ENCODE data around the gene TYW1B. TPM values are rescaled to one million over a fixed set of nuclear protein-coding genes. Genes with fewer than 3 reads are reported as not detected.
"Not testable (repeated sequence)": the region's sequence is repeated elsewhere in the genome, so short reads cannot be mapped to it uniquely, and the experiment has no call there.

TYW1B gene
- total and polyA plus RNA-seq, 2 donors (not counting 3 experiments of a cell fraction or from before 2014, with no cell fraction given), result 0.69 to 2.7 TPM

- CTCF ChIA-PET; H3K27ac ChIP-seq (ENCODE audit: insufficient read depth, low read depth, low read length); H3K9ac ChIP-seq (replicated peaks; ENCODE audit: extremely low read depth, insufficient read depth, low read length); DNase-seq (ENCODE audit: low read depth, low spot score); H3K4me1 ChIP-seq (ENCODE audit: control insufficient read depth, extremely low read depth, insufficient read depth, low read length); H3K4me2 ChIP-seq (ENCODE audit: insufficient read depth, low read length); H4K20me1 ChIP-seq (replicated peaks; ENCODE audit: control insufficient read depth, extremely low read depth, insufficient read depth, low read length); H3K27me3 ChIP-seq (ENCODE audit: control insufficient read depth in 2 of 2, insufficient read depth in 2 of 2, low read length in 2 of 2); H2AFZ ChIP-seq (ENCODE audit: low read depth, low read length); intact Hi-C loops (cut with micrococcal nuclease); H3K9me1 ChIP-seq (replicated peaks; ENCODE audit: control insufficient read depth, extremely low read depth, insufficient read depth, low read length); POLR2A ChIA-PET; H3K4me3 ChIP-seq (replicated peaks in 1 of 3; ENCODE audit: insufficient read depth in 1 of 3, low read depth in 1 of 3, low read length in 3 of 3); H3K79me2 ChIP-seq (ENCODE audit: control insufficient read depth, insufficient read depth, low read length); H3K36me3 ChIP-seq (ENCODE audit: control insufficient read depth in 2 of 2, extremely low read depth in 1 of 2, insufficient read depth in 2 of 2, low read length in 2 of 2); dilution Hi-C loops (cut with MboI; ENCODE audit: extremely low pct_ligation_motif_present, low sequenced_read_pairs); FAIRE-seq; BruUV-seq (replicated peaks); H3K9me3 ChIP-seq (replicated peaks; ENCODE audit: control insufficient read depth, insufficient read depth, low read length): not testable (repeated sequence)
Observed at GRCh38 chr7:72772627-72773026, 55.4 kb downstream of the TYW1B start.

DNA sequence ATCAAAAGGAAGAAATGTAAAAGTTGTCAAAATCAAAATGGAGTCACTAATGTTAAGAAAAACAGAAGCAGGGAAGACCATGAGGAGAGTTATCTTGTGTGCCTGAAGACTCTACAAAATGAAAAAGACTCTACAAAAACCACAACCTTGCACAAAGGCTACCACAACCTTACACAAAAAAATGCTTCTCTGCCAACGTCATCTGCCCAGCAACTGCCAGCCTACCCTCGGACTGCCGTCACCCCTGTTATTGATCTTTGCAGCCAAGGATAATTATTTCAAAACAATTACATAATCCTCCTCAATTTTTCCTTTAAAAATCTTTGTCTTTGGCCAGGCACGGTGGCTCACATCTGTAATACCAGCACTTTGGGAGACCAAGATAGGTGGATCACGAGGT, 61.0 kb downstream of the TYW1B start:
- H3K9me3 ChIP-seq (replicated peaks; ENCODE audit: control insufficient read depth, insufficient read depth, low read length); dilution Hi-C loops (cut with MboI; ENCODE audit: extremely low pct_ligation_motif_present, low sequenced_read_pairs); FAIRE-seq; H3K4me3 ChIP-seq (replicated peaks in 1 of 3; ENCODE audit: insufficient read depth in 1 of 3, low read depth in 1 of 3, low read length in 3 of 3); CTCF ChIA-PET; H3K36me3 ChIP-seq (ENCODE audit: control insufficient read depth in 2 of 2, extremely low read depth in 1 of 2, insufficient read depth in 2 of 2, low read length in 2 of 2); H3K4me2 ChIP-seq (ENCODE audit: insufficient read depth, low read length); H3K9ac ChIP-seq (replicated peaks; ENCODE audit: extremely low read depth, insufficient read depth, low read length); H3K27ac ChIP-seq (ENCODE audit: insufficient read depth, low read depth, low read length); H3K27me3 ChIP-seq (ENCODE audit: control insufficient read depth in 2 of 2, insufficient read depth in 2 of 2, low read length in 2 of 2); H2AFZ ChIP-seq (ENCODE audit: low read depth, low read length); H3K79me2 ChIP-seq (ENCODE audit: control insufficient read depth, insufficient read depth, low read length); H4K20me1 ChIP-seq (replicated peaks; ENCODE audit: control insufficient read depth, extremely low read depth, insufficient read depth, low read length); H3K9me1 ChIP-seq (replicated peaks; ENCODE audit: control insufficient read depth, extremely low read depth, insufficient read depth, low read length); intact Hi-C loops (cut with micrococcal nuclease); BruUV-seq (replicated peaks); DNase-seq (ENCODE audit: low read depth, low spot score); H3K4me1 ChIP-seq (ENCODE audit: control insufficient read depth, extremely low read depth, insufficient read depth, low read length); POLR2A ChIA-PET: not testable (repeated sequence)

DNA sequence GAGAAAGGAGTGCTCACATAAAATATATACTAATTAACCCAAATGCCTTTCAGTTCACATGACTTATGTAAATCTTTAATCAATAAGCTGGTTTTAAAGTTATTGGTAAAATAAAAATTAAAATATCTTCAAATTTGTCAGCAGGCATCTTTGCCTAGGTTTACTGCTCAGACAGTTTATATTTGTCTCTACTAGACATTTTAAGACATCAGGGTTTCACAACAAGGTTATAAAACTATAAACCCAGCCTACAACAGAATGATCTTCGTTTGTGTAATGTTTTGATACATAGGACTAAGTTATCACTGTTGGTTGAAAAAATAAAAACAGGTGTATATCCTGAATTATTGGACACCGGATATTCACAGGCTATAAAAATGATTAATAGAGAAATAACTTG, 67.4 kb downstream of the TYW1B start:
- dilution Hi-C loops (cut with MboI; ENCODE audit: extremely low pct_ligation_motif_present, low sequenced_read_pairs), result no loop called here
- Histone ChIP-seq H3K4me3 (replicated peaks in 1 of 3; ENCODE audit: insufficient read depth in 1 of 3, low read depth in 1 of 3, low read length in 3 of 3) (no peak overlapping the region), H3K9me3 (replicated peaks; ENCODE audit: control insufficient read depth, insufficient read depth, low read length) (no peaks in the 10 kb centered on the region), H3K79me2 (ENCODE audit: control insufficient read depth, insufficient read depth, low read length) (no peaks in the 10 kb centered on the region), H3K9me1 (replicated peaks; ENCODE audit: control insufficient read depth, extremely low read depth, insufficient read depth, low read length) (no peaks in the 10 kb centered on the region), H3K27me3 (ENCODE audit: control insufficient read depth in 2 of 2, insufficient read depth in 2 of 2, low read length in 2 of 2) (no peaks in the 10 kb centered on the region), H4K20me1 (replicated peaks; ENCODE audit: control insufficient read depth, extremely low read depth, insufficient read depth, low read length) (no peaks in the 10 kb centered on the region), H3K4me1 (ENCODE audit: control insufficient read depth, extremely low read depth, insufficient read depth, low read length) (peaks cover 2% of the 10 kb centered on the region), H3K9ac (replicated peaks; ENCODE audit: extremely low read depth, insufficient read depth, low read length) (no peak overlapping the region), H3K4me2 (ENCODE audit: insufficient read depth, low read length) (no peak overlapping the region), H3K27ac (ENCODE audit: insufficient read depth, low read depth, low read length) (no peak overlapping the region), H2AFZ (ENCODE audit: low read depth, low read length) (no peak overlapping the region), H3K36me3 (ENCODE audit: control insufficient read depth in 2 of 2, extremely low read depth in 1 of 2, insufficient read depth in 2 of 2, low read length in 2 of 2) (no peaks in the 10 kb centered on the region)
- DNase-seq (ENCODE audit: low read depth, low spot score) (no peak), FAIRE-seq (no peak)
- POLR2A ChIA-PET, result no interaction called here
- intact Hi-C loops (cut with micrococcal nuclease), result no loop called here
- no peak for TF ChIP-seq CTCF (IDR thresholded peaks at IDR 0.05; ENCODE audit: extremely low read depth in 1 of 2, insufficient read depth in 1 of 2, low read depth in 1 of 2, low read length in 2 of 2)
- TF ChIP-seq POLR2AphosphoS5 (IDR thresholded peaks at IDR 0.05; ENCODE audit: insufficient read depth, low read depth, low read length), result no peak
- no peak for TF ChIP-seq POLR2A (IDR thresholded peaks at IDR 0.05; ENCODE audit: low read depth, low read length)
- no peak for TF ChIP-seq FOS (IDR thresholded peaks at IDR 0.05; ENCODE audit: borderline replicate concordance, insufficient read depth, low read length)
- TF ChIP-seq JUN (IDR thresholded peaks at IDR 0.05; ENCODE audit: borderline replicate concordance, insufficient read depth, insufficient read length, low read depth), result no peak
- TF ChIP-seq MAX (IDR thresholded peaks at IDR 0.05; ENCODE audit: insufficient read depth, insufficient read length), result no peak
- TF ChIP-seq MYC (IDR thresholded peaks at IDR 0.05; ENCODE audit: low read depth, low read length), result no peak
- TF ChIP-seq GATA2 (IDR thresholded peaks at IDR 0.05; ENCODE audit: insufficient read depth, insufficient read length, low read depth, low read length), result no peak
- no peak for TF ChIP-seq EZH2 (IDR thresholded peaks at IDR 0.05; ENCODE audit: borderline replicate concordance, low read depth, low read length, severe bottlenecking)
- CTCF ChIA-PET, result no interaction called here
- no TSS peak for BruUV-seq (replicated peaks)
